GM19463 (cell line): Measurements from ENCODE around the gene CNTNAP5.

Experiments
- ATAC-seq: cut with Tn5 transposase; IDR thresholded peaks from one replicate; pipeline ENCODE4 v1.9.1; 2021; ENCODE audit warnings: mild to moderate bottlenecking, moderate library complexity; ENCODE audit not compliant: unreplicated experiment

The CNTNAP5 gene

DNA sequence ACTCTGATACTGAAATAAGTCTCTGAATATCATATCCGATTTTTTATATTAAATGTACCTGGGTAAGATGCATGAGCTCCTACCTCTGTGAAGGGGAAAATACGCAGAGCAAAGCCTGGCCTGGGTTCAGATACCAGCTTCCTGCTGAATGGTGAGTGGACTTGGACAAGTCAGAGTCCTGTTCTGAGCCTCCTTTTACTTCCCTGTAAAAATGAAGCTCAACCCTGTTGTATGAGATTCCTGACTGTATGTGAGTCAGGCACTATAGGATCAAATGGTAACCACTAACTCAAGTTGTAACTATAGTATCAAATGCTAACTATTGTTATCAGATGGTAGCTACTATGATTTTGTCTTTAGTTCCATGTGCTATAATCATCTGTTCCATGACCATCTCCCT lies 561.7 kb downstream of the CNTNAP5 start:
- no peak for ATAC-seq

DNA sequence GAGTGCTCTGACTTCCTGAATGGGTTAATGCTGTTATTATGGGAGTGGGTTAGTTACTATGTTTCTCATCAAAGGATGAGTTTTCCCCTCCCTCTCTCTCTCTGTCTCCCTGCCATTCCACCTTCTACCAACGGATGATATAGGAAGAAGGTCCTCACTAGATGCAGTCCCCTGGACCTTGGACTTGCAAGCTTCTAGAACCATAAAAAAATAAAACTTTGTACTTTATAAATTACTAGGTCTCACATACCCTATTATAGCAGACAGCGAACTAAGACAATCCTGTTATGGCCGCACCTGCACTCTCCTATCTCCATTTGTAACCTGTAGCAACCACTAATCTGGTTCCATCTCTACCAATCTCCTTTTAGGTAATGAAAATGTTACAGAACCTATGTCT lies 564.9 kb downstream of the CNTNAP5 start:
- ATAC-seq, result no peak

GRCh38 chr2:124602759-124603158 lies 577.7 kb downstream of the CNTNAP5 start:
- no peak for ATAC-seq

DNA sequence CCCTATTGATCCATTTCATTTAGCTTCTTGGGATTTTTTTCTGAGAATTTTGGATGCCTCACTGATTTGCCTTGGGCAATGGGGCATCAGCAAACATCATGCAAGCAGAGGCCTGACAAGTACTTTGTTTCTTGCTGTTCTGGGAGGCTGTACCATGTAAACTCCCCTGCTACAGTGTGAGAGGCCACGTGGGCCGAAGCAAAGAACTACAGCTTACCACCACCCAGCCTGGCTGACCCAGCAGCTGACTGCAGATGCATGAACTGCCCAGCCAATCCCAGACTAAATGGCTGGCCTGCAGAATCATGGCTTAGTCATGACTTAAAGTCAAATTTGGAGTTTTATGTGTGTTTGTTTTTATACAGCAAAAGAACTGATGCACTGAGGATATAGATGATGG lies 579.9 kb downstream of the CNTNAP5 start:
- ATAC-seq, result no peak

- ATAC-seq, result no peak
Observed at GRCh38 chr2:124607679-124608078, 582.6 kb downstream of the CNTNAP5 start.

- ATAC-seq, result no peak
Observed at GRCh38 chr2:124609667-124610066, 584.6 kb downstream of the CNTNAP5 start.

GRCh38 chr2:124610141-124610540 lies 585.1 kb downstream of the CNTNAP5 start:
- no peak for ATAC-seq

GRCh38 chr2:124610866-124611265 lies 585.8 kb downstream of the CNTNAP5 start:
- ATAC-seq, result no peak

- ATAC-seq, result no peak
Observed at GRCh38 chr2:124623560-124623959, 598.5 kb downstream of the CNTNAP5 start.

GRCh38 chr2:124625561-124625960 lies 600.5 kb downstream of the CNTNAP5 start:
- no peak for ATAC-seq

GRCh38 chr2:124626993-124627392 lies 601.9 kb downstream of the CNTNAP5 start:
- no peak for ATAC-seq

DNA sequence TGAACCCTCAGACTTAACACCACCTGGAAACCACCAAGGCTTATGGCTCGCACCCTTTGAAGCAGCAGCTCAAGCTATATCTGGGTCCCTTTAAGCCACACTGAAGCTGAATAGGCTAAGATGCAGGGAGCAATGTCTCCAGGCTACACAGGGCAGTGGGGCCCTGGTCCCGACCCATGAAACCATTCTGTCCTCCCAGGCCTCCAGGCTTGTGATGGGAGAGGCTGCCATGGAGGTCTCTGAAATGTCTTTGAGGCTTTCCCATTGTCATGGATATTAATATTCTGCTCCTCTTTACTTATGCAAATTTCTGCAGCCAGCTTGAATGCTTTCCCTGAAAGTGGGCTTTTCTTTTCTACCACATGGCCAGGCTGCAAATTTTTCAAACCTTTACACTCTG lies 608.7 kb downstream of the CNTNAP5 start:
- ATAC-seq, result no peak

GRCh38 chr2:124639524-124639923 lies 614.4 kb downstream of the CNTNAP5 start:
- ATAC-seq, result no peak

GRCh38 chr2:124640221-124640750 lies 615.2 kb downstream of the CNTNAP5 start:
- no peak for ATAC-seq

DNA sequence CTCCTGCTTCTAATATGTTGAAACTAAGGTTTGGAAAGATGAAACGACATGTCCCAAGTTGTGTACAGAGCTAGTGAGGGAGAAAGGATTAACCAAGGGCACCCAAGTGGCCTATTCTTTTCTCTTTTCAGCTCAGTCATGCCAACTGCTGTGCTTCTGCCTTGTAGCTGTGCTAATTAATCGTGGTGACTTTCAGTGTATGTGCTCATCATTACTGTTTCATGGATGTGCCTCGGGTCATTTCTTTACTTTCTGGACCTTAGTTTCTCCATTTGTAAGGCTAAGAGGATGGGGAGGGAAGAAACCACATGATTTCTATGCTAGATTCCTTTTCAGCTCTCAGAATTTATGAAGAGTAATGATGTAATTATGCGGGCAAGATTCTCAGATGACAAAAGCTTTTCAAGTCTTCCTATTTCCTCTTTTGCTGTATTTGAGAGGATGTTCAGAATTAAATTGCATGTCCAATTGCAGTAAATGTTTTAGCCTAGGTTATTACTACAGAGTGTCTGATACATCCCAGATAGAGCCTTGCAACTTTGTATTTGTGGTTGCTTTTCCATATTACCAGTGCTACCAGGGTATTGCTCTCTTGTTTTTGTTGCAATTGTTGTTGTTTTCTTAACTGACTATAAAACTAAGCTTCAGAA lies 621.2 kb downstream of the CNTNAP5 start:
- no peak for ATAC-seq

GRCh38 chr2:124647245-124647644 lies 622.2 kb downstream of the CNTNAP5 start:
- no peak for ATAC-seq

DNA sequence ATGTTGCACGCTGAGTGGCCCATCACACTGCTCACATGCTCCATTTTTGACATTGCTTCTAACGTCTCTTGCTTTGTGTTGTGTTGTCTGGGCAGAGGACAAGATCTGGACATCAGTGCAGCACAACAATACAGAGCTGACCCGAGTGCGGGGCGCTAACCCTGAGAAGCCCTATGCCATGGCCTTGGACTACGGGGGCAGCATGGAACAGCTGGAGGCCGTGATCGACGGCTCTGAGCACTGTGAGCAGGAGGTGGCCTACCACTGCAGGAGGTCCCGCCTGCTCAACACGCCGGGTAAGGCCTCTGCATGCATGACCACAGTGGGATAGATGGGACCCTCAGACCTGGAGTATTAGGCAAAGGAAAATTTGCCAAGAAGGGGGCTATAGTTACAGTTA lies 622.6 kb downstream of the CNTNAP5 start:
- ATAC-seq, result no peak

DNA sequence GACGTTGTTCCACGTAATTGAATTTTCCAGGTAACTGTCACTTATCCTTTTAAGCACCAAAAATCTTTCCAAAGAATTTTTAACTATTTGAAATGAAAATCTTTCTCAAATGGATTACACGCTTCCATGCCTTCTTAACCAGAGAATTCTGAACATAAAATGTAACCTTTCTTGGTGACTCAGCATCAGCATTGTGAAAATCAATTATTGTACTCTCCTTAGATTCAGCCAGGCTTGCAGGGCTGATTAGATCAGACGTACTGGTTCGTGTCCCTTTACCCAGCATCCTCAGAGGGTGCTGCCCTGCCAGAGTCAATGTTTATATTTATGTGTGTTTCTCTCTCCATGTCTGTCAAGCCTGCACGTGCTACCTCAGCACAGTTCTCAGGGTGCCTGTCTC lies 623.9 kb downstream of the CNTNAP5 start:
- ATAC-seq, result no peak

DNA sequence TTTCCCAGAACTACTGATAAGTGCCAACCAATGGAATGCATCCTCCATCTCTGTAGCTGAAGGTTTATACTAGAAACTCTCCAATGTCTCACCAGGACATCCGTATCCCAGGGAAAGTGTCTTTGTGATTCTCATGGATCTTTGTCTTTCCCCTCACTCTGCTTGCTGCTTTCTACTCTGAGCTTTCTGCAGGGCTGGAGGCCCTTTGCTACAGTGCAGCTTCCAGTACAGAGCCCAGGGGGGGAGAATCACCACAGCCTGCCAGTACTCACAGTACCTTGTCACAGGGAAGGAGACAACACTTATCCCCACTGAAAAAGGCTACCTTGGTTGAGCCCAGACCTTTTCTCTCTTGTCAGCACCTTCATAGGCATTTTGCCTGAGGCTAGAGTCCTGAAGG lies 627.0 kb downstream of the CNTNAP5 start:
- ATAC-seq, result no peak

- no peak for ATAC-seq
Observed at GRCh38 chr2:124658373-124658772, 633.3 kb downstream of the CNTNAP5 start.

DNA sequence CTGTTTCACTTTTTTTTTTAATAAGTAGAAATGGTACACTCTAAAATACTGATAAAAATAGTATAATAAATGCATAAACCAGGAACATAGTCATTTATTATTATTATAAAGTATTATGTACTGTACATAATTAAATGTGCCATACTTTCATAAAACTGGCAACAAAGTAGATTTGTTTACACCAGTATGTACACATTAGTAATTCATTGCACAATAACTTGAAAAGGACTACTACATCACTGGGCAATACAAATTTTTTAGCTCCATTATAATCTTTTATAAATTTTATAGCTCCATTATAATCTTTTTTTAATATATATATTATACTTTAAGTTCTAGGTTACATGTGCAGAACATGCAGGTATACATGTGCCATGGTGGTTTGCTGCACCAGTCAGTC lies 636.5 kb downstream of the CNTNAP5 start:
- ATAC-seq, result no peak

DNA sequence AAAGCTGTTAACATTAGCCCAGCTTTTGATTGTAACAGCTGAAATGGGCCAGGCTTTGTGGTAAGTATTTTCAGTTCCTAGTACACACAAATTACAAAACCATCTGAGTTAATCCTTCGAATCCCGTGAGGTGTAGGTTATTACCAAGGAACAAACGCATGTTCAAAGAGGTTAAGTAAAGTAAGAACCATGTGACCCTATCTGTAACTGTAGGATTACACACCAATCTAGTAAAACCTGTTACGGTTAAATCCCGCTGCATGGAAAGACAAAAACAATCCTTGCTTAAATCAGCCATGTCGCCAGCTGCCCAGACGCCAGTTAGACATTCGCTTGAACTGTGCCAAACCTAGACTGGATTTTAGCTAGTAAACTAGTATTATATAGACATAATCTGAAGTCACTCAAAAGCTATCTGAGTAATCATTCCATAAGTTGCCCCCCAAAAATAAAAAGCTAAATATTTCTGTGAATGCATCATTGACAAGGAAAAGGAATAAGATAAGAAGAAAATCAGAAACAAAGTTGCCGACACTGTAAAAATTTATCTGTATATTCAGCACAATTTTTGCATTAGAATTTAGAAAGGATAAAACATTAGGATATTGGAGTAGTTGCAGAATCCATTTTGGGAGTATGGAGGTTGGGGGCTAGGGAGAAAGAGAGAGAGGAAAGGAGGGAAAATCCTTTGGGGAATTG lies 638.0 kb downstream of the CNTNAP5 start:
- no peak for ATAC-seq

GRCh38 chr2:124663645-124663997 lies 638.5 kb downstream of the CNTNAP5 start:
- no peak for ATAC-seq
